Coronary artery (tissue), 2 donors: Measurements from ENCODE around the gene TRAPPC10.

Experiments
- DNase-seq: peaks from one replicate; pipeline ENCODE4 v3.0.0-alpha.2; 2017; ENCODE audit warnings: low spot score
- H3K27ac ChIP-seq, 2 donors: fragments of 200-600 bp; sonication (generic); one replicate each; pipeline ENCODE4 v1.5.1; 2016 to 2019
- H3K4me3 ChIP-seq: fragments of 200-600 bp; sonication (generic); 2 replicates; pipeline ENCODE4 v1.5.1; 2016; ENCODE audit warnings: mild to moderate bottlenecking, moderate library complexity
- CTCF ChIP-seq: fragments of 200-600 bp; sonication (generic); IDR thresholded peaks from one replicate; pipeline ENCODE4 v1.5.1; 2019; ENCODE audit warnings: antibody characterized with exemption

The TRAPPC10 gene

GRCh38 chr21:43994646-43995045, 17.5 kb upstream of the TRAPPC10 start:
- no peak overlapping the region for H3K27ac ChIP-seq
- H3K4me3 ChIP-seq = no peak overlapping the region
- TF ChIP-seq CTCF = no peak
- DNase-seq = no peak

GRCh38 chr21:43995521-43996105, 16.5 kb upstream of the TRAPPC10 start:
- H3K4me3 ChIP-seq = no peak overlapping the region
- TF ChIP-seq CTCF = no peak
- no peak overlapping the region for H3K27ac ChIP-seq
- DNase-seq = no peak

DNA sequence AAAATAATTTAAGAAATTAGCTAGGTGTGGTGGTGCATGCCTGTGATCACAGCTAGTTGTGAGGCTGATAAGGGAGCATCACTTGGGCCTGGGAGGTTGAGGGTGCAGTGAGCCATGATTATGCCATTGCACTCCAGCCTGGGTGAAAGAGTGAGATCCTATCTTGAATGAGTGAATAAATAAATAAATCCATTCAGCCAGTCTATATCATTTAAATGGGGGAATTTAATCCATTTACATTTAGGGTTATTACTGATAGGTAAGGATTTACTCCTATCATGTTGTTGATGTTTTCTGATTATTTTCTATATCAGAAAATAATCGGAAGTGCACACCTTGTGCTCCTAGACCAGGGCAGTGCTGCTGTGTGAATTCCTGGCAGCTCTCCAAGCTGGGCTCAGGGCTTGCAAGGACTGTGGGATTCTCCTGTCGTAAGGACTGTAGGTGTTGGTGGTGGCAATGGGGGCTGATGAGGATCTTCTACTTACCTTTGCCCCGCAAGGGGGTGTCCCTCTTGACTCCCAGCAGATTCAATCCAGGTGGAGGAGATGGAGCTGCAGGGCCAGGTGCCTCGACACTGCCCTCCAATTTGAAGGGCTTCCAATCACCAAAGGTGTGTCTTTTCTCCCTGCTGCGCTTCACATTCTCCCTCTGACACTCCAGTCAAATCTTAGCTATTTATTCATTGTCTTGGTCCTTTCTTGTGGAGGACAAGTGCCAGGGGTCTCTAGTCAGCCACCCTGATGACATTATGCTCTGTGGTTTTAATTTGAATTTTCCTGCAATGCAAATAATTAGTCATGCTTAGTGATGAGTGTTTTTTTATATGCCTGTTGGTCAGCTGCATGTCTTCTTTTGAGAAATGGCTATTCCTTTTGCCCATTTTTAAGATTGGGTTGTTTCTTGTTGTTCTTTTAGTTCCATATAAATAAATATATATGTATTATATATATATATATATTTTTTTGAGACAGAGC, 14.1 kb upstream of the TRAPPC10 start:
- TF ChIP-seq CTCF = no peak
- H3K4me3 ChIP-seq = no peak overlapping the region
- H3K27ac ChIP-seq = no peak overlapping the region
- DNase-seq = no peak

DNA sequence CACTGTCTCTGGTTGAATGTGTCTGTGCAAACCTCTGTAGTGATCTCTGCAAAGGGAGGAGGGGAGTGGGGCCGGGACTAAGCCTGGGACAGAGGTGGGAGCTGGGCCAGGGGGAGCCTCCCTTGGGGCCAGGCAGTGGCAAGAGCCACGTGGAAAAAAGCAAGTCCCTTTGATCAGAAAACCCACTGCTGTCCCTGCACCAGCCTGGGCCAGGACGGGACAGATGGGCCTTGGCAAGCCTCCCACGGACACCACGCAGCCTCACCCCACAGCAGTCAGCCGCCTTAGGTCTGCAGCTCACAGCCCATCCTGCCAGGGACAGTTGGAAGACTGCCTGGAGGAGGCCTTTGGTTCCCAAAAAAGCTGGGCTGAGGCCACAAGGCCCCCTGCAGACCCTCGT, 11.7 kb upstream of the TRAPPC10 start:
- no peak for DNase-seq
- TF ChIP-seq CTCF = no peak
- no peak overlapping the region for H3K27ac ChIP-seq

DNA sequence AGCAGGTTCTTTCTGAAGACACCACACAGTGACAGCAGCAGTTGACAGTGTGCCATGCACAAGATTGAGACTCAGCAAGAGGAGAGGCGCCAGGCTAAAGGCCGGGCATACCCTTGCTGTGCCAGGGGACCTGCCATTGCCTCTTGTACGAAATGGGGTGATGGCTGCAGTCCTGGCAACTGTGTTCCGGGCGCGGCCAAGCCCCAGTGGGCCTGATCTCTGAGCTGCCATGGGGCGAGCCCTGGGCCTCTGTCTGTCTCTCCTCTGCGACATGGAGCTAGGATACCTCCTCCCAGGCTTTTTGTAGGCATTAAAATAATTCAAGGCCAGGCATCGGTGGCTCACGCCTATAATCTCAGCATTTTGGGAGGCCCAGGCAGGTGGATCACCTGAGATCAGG, 9.6 kb upstream of the TRAPPC10 start:
- Histone ChIP-seq H3K27ac (no peak overlapping the region), H3K4me3 (no peak overlapping the region)
- DNase-seq = no peak
- TF ChIP-seq CTCF = no peak

More for the DNA sequence above, 11.7 kb upstream of the TRAPPC10 start:
- no peak overlapping the region for H3K4me3 ChIP-seq

GRCh38 chr21:44003307-44003966, 8.7 kb upstream of the TRAPPC10 start:
- Histone ChIP-seq H3K4me3 (no peak overlapping the region), H3K27ac (no peak overlapping the region)
- no peak for DNase-seq
- no peak for TF ChIP-seq CTCF
